Left cardiac atrium (tissue), 4 donors: ENCODE results near the gene ZNF674. TPM values are rescaled to one million over a fixed set of nuclear protein-coding genes. Genes with fewer than 3 reads are reported as not detected.
A peak's percentile ranks its signal among the peaks of the same experiment; 100 is the strongest.
"Not testable (repeated sequence)": the region's sequence is repeated elsewhere in the genome, so short reads cannot be mapped to it uniquely, and the experiment has no call there.

Experiments
- ATAC-seq, 2 donors: fragments of 200-7000 bp; cut with Tn5 transposase; one replicate each; pipeline ENCODE4 v1.9.1; 2020; ENCODE audit warnings: mild to moderate bottlenecking in 2 of 2, moderate library complexity in 2 of 2
- DNase-seq: peaks from one replicate; pipeline ENCODE4 v3.0.0-alpha.2; 2020
- intact Hi-C, 2 donors: fragments of 100-400 bp; cut with DNase I; formaldehyde crosslinking; loops; one replicate each; pipeline versions ENCODE4 v1.14.1 to v1.15.1; 2022 to 2023
- total RNA-seq, 2 donors: library from RNA; stranded (reverse); fragmentation: NEBNext Ultra II Directional; extraction: Animal tissue kit (Norgen Biotek cat#: 25700); gene quantifications; one replicate each; pipeline ENCODE4 v1.2.1, GENCODE V29; 2021
- donor health status: DM: no; HTN: yes; CAD: no.
- donor health status: DM: no; HTN: yes; CAD: no; lungs with severe emphysema.
- donor health status: DM: yes; HTN: yes; CAD: no.
- donor health status: Dilated cardiomyopathy.

ZNF674 gene
- total RNA-seq, 2 donors from 2014 or later, result 2.2 to 2.7 TPM

DNA sequence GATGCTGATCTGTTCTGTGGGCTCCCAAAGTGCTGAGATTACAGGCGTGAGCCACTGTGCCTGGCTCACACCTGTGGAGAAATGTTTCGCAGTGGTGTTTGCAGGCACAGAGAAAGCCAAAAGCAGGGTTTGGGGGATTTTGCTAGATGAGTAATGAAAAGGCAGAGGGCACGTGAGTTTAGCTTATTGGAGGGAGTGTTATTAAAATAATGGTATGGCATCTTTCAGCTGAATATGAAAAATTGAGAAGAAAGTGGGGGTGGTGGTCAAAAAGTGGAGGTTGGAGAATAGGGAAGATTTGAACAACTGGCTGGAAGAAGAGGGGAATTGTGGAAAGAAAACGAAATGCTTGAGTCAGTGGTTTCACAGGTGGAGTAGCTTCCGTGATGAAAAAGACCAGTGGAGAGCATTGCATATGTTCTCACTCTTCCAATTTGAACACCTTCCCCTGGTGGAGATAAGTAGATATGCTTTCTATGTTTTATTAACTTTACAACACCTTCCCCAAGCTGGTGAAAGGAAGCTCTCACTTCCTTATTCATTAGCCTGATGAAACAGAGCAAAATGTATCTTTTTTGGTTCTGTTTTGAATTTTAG lies 27.2 kb upstream of the ZNF674 start:
- DNase-seq, result no peak
- intact Hi-C loops, result loop anchor here in 1 of 2 donors (10.0 kb wide), 1 partner anchor 72 kb away; no protein-coding TSS in a partner anchor
- ATAC-seq, result no peak

DNA sequence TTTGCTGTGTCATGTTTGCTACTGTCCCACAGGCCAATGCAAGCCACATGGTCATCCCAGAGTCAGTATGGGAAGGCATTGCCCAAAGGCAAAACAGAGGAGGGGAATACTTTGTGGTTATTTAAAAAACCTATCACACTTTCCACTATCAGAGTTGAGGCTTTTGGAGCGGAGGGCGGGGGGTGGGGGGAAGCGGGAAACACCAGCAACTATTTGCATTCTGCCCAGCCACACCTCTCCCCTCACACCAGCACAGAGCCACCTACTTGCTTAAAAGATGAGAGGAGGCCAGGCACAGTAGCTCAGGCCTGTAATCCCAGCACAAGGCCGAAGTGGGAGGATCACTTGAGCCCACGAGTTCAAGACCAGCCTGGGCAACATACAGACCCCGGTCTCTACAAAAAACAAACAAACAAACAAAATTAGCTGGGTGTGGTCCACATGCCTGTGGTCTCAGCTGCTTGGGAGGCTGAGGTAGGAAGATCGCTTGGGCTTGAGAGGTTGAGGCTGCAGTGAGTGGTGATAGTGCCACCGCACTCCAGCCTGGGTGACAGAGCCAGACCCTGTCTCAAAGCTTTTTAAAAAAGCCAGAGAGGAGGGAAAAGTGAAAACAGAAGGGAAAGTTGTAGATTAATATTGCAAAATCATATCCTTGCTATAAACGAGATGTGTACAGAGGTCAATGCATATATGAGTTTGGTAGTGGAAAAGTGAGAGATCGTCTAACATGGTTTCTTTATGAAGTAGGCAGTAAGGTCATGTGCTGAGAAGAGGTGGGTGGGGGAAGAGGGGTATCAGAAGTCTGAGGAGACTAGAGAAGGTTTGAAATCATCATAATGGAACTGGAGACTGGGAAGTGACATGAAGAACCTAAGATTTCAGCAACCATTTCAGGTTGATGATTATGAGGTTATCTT lies 26.5 kb upstream of the ZNF674 start:
- no peak for ATAC-seq
- intact Hi-C loops, result loop anchor here in 1 of 2 donors (10.0 kb wide), 1 partner anchor 73 kb away; no protein-coding TSS in a partner anchor
- no peak for DNase-seq

DNA sequence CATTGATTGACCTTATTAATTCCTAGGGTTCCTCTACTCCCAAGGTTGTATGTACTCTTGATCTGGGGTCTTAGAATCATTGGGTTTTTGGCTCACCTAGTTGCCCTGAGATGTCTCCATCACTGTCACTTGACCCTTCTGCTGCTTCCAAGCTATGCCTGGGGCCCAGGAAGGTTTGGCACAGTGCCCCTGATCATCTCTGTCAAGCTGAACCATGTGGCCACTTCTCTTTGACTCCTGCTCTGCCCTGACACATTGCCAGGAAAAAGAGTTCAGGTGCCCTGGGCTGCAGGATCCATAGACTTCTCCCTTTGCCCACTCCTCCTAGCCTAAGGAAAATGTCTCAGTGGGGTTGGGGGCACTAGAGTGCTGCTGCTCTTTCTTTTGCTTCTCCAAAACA lies 24.4 kb upstream of the ZNF674 start:
- ATAC-seq, result no peak
- intact Hi-C loops, result loop anchor here in 1 of 2 donors (10.0 kb wide), 1 partner anchor 75 kb away; no protein-coding TSS in a partner anchor
- peak; percentile 32 for DNase-seq

DNA sequence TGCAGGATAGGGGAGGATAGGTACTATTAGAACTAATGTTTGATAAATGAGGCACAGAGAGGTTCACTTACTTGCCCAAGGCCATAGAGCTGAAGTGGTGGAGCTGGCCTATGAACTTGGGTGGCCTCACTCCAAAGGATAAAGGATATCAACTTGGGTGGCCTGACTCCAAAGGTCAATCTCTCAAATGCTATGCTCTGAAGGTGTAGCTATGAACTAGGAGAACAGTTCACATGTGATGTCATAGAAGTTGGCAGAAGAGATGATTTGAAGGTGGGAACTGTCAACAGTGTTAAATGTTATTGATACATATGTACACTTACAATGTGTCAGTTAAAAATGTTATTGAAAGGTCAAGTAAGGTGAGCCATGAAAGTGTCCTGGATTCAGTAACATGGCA lies 22.2 kb upstream of the ZNF674 start:
- no peak for DNase-seq
- intact Hi-C loops, result no loop called here
- ATAC-seq, result no peak

DNA sequence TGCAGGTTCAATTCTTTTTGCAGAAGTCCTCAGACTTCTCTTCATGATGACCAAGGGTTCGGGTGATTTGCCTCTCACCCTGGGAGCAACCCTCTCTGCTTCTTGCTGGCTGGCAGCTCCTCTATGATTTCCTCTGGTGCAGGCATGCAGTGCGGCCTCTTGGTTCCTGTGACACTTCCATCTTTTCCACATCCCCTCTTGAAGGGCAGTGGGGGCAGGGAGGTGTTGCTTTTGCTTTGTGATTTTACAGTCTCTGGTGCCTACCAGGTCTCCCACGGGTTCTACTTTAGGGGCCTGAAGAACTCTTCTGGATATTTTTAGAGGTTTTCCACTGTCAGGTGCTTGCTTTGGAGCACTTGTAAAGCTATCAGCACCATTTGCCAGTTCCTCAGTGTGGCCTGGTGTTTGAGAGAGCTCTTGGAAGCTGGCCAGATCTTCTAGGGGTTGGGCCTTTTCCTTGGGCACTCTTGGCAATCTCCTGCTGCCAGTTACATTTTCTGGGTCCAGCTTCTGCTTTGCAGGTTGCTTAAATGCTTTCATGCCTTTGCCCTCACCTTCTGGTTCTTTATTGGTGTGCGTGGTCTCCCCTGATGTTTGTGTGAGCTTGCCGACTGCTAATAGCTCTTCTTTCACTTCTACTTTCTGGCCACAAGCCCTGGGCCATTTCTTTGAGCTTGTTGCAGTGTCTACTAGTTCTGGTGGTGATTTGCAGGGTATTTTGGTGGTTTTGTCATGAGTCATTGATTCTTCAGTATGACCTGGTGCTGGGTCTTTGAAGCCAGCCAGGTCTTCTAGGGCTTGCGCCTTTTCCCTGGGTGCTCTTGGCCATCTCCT lies 16.8 kb upstream of the ZNF674 start:
- intact Hi-C loops, result no loop called here
- ATAC-seq (peak; percentile 34 to 38), DNase-seq (no peak)

DNA sequence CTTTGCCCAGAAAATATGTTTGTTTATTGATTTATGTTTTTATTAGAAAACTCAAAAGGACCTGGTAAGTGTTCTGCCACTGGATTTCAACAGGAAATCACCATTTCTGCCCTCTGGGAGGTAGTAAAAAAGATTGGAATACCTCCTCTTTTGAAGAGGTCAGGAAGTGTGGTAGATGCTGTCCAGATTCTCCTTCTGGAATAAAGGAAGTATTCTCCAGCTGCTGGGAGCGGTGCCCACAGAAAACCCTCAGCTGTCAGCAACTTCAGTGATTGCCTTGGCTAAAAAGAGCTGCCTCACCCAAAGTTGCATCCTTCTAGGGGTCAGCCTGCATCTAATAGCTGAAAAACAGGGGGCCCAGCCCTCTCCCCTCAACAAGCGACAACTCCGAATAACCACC lies 13.8 kb upstream of the ZNF674 start:
- no peak for DNase-seq
- ATAC-seq, result no peak
- intact Hi-C loops, result loop anchor here in 1 of 2 donors (5.0 kb wide), 2 partner anchors 83 to 128 kb away; no protein-coding TSS in a partner anchor

DNA sequence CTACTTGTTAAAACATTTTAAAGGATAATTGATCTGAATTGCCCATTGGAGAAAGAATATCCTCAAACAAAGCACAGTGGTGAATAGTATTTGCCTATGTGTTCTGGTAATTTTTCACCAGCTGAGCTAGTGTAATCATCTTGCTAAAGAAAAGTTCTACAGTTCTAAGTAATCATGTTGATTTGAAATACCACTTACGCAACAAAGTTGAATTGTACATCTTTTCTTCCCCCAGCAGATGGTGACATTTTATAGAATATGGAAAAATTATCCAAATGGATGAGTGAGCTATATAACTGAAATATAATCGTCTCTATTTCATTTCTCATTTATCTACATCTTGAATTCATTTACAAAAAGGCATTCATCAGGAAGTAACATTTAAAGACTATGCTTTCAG lies 9.7 kb upstream of the ZNF674 start:
- intact Hi-C loops, result loop anchor here in 1 of 2 donors (5.0 kb wide), 2 partner anchors 87 to 132 kb away; no protein-coding TSS in a partner anchor

DNA sequence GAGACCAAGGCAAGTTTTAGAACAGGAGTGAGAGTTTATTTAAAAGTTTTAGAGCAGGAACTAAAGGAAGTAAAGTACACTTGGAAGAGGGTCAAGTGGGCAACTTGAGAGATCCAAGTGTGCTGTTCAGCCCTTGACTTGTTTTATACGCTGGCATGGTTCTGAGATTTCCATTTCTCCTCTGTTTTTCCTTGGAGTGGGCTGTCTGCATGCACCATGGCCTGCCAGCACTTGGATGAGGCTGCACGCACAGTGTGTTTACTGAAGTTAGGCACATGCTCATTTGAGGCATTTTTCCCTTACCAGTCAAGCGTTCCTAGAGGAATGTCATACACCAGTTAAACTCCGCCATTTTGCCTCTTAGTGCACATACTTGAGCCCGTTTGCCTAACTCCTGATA lies 8.7 kb upstream of the ZNF674 start:
- ATAC-seq (no peak), DNase-seq (no peak)
- intact Hi-C loops, result no loop called here

More for the DNA sequence above, 9.7 kb upstream of the ZNF674 start:
- ATAC-seq (peak in 1 of 2 donors; percentile 34), DNase-seq (no peak)

DNA sequence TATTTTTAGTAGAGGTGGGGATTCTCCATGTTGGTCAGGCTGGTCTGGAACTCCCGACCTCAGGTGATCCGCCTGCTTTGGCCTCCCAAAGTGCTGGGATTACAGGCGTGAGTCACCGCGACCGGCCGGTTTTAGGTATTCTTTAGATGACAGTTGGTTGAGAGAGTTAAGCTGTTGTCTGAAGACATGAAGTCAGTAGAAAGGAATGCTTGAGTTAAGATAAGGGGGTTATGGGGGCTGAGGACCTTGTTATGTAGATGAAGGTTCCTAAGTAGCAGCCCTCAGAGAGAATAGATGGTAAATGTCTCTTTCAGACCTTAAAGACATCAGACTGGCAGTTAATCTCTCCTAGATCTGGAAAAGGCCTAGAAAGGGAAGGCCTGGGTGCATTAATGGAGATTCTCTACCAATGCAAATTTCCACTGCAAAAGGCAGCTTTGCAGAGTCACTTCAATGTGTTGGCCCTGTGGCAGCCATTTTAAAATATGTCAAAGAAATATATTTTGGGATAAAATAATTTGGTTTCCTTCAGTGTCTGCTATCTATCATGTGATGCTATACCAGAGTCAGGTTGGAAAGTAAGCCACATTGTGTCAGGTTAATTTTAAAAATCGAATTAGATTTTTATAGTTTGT lies 6.4 kb upstream of the ZNF674 start:
- no peak for DNase-seq
- peak in 1 of 2 donors; percentile 61 for ATAC-seq
- intact Hi-C loops, result no loop called here

DNA sequence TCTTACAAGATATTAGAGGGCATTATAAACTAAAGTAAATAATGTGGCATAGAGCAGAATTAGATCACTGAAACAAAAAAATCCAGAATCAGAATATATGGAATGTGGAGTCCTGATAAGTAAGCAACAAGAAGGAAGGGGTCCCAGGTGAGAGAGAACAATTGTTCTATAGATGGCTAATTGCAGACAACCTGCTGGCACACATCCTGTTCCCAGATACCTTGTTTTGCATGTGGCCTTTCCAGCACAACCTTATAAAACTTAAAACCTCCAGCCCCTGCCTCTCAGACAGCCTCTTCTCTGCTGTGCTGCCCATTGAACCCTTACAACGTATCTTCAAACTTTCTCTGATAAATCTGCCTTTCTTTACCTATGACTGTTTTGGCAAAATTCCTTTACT lies 4.7 kb upstream of the ZNF674 start:
- intact Hi-C loops, result loop anchor here in 1 of 2 donors (10.0 kb wide), 1 partner anchor 245 kb away; no protein-coding TSS in a partner anchor
- DNase-seq (no peak), ATAC-seq (no peak)

DNA sequence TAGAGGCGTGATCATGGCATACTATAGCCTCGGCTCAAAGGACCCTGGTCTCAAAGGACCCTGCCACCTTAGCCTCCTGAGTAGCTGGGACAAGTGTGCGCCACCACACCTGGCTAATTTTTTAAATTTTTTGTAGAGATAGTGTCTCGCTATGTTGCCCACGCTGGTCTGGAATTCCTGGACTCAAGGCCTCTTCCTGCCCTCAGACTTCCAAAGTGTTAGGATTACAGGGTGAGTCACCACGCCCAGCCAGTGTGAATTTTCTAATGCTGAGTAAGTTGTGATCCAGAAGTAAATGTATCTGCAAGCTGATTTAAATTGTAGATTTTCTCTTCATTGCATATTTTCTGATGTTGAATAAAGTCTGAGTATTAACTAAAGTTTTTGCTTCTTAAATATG lies 2.6 kb upstream of the ZNF674 start:
- no peak for DNase-seq
- no peak for ATAC-seq
- intact Hi-C loops, result loop anchor here in 1 of 2 donors (10.0 kb wide), 1 partner anchor 247 kb away; no protein-coding TSS in a partner anchor

DNA sequence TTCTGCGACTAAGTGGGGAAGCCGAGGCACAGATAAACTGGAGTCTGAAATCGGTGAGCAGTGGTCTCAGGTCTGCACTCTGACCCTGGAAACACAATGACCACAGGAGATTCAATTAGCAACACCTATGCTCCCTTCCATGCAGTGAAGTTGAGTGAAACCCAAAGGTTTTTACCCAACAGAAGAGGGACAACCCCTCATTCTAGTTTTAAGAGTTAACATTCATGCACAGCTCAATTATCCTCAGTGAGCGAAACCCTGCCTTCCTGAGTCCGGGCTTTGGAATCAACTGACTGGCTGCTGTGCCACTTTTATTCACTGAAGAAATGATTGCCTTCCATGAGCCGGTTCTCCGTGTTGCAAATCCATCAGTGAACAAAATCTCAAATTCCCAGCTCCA lies 694 bp downstream of the ZNF674 start:
- DNase-seq, ATAC-seq: not testable (repeated sequence)
- intact Hi-C loops, result loop anchor here in 1 of 2 donors (10.0 kb wide), 1 partner anchor 250 kb away; no protein-coding TSS in a partner anchor

DNA sequence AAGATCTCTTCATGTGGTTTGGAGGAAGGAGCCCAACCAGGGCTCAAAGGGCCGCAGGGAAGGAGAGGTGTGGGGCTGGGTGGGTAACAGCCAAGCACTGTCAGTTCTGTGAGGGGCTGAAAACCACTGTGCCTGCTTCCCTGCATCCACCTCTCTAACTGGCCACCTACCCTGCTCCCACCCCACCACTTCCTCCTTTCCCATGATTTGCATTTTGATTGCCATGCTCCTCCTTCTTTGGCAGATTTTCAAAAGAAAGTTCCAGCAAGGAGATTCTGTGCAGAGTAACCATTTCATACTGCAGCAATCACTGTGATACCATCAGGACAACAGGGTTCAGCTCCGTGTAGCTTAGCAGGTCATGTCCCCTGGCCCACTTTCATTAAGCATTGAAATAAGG lies 1.8 kb downstream of the ZNF674 start:
- DNase-seq, result no peak
- ATAC-seq, result no peak
- intact Hi-C loops, result loop anchor here in 1 of 2 donors (10.0 kb wide), 1 partner anchor 251 kb away; no protein-coding TSS in a partner anchor

DNA sequence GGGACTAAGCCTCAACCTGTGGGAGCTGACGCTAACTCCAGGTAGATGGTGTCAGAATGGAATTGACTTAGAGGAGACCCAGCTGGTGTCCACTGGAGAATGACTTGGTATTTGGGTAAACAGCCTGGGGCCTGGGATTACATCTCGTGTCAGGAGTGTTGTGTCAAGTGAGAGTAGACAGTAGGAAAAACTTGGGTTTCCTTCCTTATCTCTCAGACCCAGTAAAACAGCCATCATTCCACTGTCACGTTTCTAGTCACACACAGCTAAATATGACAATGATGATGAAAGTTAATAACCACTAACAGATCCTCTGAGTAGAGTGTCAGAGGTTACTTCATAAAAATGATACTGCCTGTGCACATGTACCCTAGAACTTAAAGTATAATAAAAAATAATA lies 13.8 kb downstream of the ZNF674 start:
- ATAC-seq, result no peak

DNA sequence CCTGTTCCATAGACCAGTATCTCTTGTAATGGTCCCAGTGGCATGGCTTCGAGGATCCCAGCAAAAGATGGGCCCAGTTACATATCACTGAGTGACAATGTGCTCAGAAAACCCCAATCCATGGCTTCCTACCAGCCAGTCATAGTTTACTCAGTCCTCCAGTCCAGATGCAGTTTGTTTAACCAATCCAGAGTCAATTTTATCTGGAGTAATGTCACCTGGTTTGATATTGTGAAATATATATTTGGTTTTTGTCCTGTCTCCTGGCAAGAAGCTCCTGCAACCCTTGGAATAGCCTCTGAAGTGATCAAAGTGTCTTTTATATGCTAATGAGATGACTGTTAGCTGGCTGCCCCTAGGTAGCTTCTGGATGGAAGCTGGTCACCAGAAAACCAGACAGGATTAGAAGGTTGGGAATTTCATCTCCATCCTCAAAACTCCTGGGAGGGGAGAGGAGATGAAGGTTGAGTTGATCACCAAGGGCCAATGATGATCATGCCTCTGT lies 14.8 kb downstream of the ZNF674 start:
- intact Hi-C loops, DNase-seq, ATAC-seq: not testable (repeated sequence)

More for the DNA sequence above, 13.8 kb downstream of the ZNF674 start:
- no peak for DNase-seq
- intact Hi-C loops, result no loop called here

DNA sequence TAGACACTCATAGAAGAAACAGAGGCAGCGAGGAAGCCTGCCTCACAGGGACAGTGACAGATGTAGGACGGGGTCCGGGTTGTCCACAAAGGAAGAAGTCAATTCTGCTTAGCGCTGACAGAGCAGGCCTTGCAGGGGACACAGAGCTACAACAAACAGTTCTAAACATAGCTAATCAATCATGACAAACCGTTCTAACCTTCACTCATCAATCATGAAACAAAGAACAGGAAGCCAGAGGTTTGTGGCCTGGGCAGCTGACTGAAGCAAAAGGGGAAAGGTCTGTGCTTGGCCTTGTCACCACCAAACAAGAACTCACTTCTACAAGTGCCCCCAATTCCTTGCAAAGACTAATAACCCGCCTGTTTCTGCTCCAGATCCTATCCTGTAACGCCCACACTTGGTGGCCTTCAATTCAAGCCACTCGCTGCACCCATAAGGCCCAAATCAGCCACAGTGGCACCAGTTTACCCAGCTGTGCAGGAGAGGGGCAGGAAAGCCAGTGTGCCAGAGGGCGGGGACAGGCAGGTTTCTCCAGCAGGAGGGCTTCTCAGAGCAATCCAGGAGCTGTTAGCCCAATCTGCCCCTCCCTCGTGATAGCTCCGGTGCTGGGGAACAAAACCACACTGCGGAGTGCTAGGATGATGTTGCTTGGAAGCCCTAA lies 15.3 kb downstream of the ZNF674 start:
- ATAC-seq, intact Hi-C loops, DNase-seq: not testable (repeated sequence)

DNA sequence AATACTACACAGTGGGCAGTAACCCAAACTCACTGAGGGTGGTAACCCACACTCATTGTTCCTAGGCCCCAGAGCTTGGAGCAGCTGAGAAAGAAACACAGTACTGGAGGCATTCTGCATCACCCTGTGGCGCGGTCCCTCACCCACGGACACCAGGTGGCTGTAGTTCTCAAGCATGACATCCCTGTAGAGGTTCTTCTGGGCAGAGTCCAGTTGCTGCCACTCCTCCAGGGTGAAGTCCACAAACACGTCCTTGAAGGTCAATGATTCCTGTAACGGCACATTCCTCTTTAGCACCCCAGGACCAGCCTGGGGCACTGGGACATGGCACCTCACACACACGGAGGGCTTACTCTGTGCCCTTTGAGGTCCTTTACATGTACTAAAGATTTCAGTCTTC lies 16.6 kb downstream of the ZNF674 start:
- DNase-seq, ATAC-seq, intact Hi-C loops: not testable (repeated sequence)

DNA sequence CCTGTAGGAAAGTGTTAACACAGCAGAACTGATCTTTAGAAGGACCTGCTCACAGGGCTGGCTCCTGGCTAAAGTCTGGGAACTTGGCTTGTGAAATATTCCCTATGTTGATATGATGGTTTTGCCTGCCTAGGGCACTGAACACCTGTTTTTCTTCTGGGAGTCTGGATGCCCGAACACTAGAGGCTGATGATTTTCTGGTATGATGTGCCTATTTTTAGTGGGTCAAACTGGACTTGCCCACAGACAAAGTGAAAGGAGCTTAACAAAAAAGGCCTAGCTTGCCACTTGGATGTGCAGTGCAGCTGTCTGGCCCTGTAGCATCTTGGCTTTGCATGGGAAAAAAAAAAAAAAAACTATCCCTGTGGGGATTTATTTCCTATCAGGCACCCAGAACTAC lies 39.1 kb downstream of the ZNF674 start:
- DNase-seq, result no peak
- no peak for ATAC-seq
- intact Hi-C loops, result no loop called here
